SW 1271 (cell line): ENCODE measurements around the gene NANS.
"Not testable (repeated sequence)": the region's sequence is repeated elsewhere in the genome, so short reads cannot be mapped to it uniquely, and the experiment has no call there.

Experiments used
- DNase-seq, 2 experiments: peaks; one replicate each; lab custom pipeline; 2025; lab: John Stamatoyannopoulos, UW

NANS gene

GRCh38 chr9:98078895-98079294, 22.4 kb downstream of the NANS start:
- no peak for DNase-seq

DNA sequence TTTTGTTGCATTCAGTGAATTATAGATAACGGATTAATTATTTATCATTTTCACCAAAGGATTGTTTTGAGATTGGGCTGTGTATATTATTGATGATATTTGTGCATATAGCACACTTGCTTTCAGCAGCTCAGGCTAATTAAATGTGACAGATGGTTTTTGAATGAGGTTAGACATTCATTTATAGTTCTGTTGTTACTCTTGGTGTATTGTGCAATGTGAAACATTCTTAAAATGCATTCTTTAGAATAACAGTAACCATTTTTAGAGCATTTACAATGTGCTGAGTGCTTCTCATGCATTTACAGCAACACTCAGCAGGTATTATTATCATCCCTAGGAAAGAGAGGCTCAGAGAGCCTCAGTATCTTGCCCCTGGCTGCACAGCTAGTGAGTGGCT, 23.8 kb downstream of the NANS start:
- no peak for DNase-seq

DNA sequence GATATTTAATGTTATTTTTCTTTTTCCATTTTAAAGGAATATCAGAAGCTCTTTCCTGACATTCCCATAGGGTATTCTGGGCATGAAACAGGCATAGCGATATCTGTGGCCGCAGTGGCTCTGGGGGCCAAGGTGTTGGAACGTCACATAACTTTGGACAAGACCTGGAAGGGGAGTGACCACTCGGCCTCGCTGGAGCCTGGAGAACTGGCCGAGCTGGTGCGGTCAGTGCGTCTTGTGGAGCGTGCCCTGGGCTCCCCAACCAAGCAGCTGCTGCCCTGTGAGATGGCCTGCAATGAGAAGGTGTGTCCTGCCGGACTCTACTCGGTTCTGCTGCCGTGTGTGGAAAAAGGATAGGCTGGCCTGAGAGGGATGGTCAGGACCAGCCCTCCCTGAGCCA, 24.2 kb downstream of the NANS start:
- no peak for DNase-seq

GRCh38 chr9:98081477-98082219, 25.1 kb downstream of the NANS start:
- peak; percentile 48 to 75 for DNase-seq

DNA sequence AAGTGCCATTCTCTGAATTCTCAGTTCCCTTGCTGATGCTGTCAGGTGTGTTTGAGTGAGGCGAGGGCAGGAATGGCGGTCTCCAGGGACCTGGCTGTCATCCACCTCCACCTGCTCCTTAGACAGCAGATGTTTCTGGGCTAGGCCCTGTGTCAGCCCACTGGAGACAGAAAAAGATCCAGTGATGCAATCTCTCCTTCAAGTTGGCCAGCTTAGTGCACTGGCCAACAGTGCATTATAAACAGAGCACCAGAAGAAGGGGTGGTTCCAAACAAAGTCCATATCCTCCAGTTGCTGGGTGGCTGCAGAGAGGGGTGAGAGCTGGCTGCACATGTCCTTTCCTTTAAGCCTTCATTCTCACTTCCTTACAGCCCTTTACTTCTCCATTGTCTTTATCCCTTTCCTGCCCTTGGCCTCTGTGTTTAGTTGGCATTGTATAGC, 26.5 kb downstream of the NANS start:
- no peak for DNase-seq

GRCh38 chr9:98083566-98084183, 27.1 kb downstream of the NANS start:
- DNase-seq, result no peak

GRCh38 chr9:98084396-98084795, 27.9 kb downstream of the NANS start:
- DNase-seq, result no peak

DNA sequence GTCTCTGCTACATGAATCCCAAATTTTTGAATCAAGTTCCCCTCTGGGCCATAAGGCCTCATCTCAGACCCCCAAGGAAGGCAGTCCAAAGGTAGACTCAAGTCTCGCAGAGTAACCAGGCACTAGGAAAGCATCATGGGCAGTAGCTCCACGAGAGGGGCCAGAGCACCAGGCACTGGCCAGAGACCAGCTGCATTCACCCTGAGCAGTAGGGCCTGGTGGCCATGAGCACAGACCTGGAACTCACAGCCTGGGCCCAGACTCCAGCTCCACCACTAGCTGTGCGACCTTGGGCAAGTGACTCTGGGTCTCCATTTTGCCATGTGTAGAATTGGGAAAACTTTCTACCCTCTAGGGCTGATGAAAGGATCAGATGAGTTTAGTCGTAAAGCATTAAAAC, 28.5 kb downstream of the NANS start:
- no peak for DNase-seq

DNA sequence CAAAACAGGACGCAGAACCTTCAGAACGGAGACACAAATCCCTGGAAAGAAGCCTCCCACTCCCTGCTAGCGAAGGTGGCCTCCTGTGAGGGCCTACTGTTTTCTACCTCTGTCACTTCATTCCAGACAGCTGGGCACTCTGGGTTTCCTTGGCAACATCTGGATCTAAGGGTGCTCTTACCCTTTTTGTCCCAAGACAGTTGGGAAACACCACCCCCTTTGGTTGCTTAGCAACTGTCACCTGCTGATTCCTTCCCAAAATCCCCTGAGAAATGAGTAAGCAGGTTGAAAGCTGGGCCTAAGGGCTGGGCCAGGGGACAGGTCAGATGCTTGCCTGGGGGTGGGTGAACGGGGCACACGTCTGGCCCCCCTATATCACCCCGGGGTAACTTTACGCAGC, 29.4 kb downstream of the NANS start:
- no peak for DNase-seq

- DNase-seq, result no peak
Observed at GRCh38 chr9:98086461-98086860, 29.9 kb downstream of the NANS start.

- DNase-seq, result no peak
Observed at GRCh38 chr9:98087420-98088354, 31.2 kb downstream of the NANS start.

- not testable (repeated sequence) for DNase-seq
Observed at GRCh38 chr9:98090674-98091073, 34.1 kb downstream of the NANS start.

- no peak for DNase-seq
Observed at GRCh38 chr9:98091735-98092612, 35.4 kb downstream of the NANS start.

DNA sequence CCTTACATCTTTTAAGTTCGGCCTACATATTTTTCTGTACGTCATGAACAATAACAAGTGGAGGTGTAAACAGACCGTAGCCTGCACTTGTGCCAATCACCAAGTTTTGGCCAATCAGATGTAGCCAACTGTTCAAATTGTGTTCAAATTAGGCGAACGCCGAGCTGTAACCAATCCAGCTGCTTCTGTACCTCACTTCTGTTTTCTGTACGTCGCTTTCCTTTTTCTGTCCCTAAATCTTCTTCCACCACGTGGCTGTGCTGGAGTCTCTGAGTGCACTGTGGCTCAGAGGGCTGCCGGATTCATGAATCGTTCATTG, 36.0 kb downstream of the NANS start:
- DNase-seq, result no peak

- no peak for DNase-seq
Observed at GRCh38 chr9:98094316-98094715, 37.8 kb downstream of the NANS start.

- DNase-seq, result no peak
Observed at GRCh38 chr9:98094851-98095250, 38.3 kb downstream of the NANS start.

DNA sequence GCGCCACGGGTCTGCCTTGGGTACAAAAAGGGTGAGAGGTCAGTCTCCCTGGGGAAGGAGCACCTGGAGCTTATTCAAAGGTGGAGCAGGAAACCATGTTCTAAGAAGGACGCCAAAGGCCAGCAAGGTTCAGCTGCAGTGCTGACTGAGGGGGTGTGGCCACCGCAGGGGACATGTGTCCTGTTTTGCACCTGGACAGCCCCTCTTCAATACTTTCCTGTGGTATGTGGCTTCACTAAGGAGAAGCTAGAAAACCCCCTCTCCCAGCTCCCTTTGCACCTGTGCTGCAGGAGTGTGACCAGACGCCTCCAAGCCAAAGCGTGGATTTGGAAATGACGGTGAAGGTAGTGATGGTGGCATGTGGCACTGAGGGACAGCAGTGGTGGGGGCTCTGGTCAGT, 38.9 kb downstream of the NANS start:
- DNase-seq, result no peak

DNA sequence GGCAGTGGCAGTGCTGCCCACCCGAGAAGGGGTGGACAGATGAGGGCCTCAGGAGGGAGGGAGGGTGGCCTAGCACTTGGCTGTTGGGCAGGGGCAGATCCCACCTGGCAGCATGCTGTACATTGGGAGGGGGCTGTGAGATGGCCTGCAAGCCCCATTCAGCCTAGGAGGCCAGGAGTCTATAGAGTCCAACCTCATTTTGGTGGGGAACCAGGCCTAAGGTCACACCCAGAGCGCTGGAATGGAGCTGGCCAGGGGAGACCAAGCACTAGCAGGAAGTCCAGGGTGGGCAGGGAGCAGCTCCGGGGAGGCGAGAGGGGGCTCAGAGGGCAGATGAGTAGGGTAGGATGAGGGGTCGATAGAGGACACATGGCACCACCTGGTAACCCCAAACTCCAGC, 39.6 kb downstream of the NANS start:
- no peak for DNase-seq

GRCh38 chr9:98097836-98098235, 41.3 kb downstream of the NANS start:
- no peak for DNase-seq

DNA sequence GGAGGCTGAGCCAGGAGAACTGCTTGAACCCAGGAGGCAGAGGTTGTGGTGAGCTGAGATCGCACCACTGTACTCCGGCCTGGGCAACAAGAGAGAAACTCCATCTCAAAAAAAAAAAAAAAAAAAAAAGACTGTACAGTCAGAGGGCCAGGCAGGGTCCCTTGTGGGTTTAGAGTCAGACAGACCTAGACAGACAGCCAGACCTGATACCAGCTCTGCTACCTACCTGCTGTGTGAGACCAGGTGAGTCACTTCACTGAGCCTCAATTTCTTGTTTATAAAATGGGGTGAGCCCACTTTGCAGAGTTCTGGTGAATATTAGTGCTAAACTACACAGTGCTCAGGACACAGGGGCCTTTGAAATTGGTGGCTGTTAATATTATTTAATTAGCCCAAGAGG, 42.8 kb downstream of the NANS start:
- DNase-seq, result no peak

DNA sequence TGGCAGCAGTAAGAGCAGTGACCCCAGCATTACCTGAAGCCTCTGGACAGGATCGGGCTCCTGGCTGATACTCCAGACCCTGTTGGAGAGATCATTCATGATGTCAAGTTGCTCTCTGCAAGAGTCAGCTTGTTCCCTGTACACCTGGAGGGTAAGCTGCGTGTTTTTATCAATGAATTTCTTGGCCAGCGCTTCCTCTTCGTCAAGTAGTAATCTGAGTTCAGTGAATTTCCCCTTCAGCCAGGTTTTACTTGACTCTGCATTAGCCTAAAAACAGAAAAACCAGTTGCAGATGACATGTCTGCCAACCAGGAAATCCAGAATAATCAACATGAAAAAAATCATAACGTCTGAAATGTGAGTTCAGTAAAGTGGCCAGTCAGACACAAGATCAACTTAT, 43.4 kb downstream of the NANS start:
- no peak for DNase-seq

- DNase-seq, result no peak
Observed at GRCh38 chr9:98100456-98100855, 43.9 kb downstream of the NANS start.
